Fibroblast of lung (primary cell): ENCODE data around the gene RPL11. TPM values are rescaled to one million over a fixed set of nuclear protein-coding genes. Genes with fewer than 3 reads are reported as not detected.

Source experiments
- DNase-seq, 2 donors: peaks; one replicate each; pipeline versions ENCODE4 v3.0.0 to v3.0.0-alpha.2; 2010; ENCODE audit warnings: low read depth in 2 of 2
- H2AFZ ChIP-seq: 2 replicates; pipeline ENCODE4 v1.5.1; 2012; ENCODE audit warnings: low read length, control low read depth, inconsistent platforms
- H3K27ac ChIP-seq: 2 replicates; pipeline ENCODE4 v1.5.1; 2011; ENCODE audit warnings: low read length, control low read depth; ENCODE audit not compliant: insufficient read depth
- H3K27me3 ChIP-seq: 2 replicates; pipeline ENCODE4 v1.5.1; 2011; ENCODE audit warnings: mild to moderate bottlenecking, low read length; ENCODE audit not compliant: control insufficient read depth, insufficient read depth
- H3K36me3 ChIP-seq: 2 replicates; pipeline ENCODE4 v1.5.1; 2011; ENCODE audit warnings: low read length; ENCODE audit not compliant: control insufficient read depth, insufficient read depth
- H3K4me1 ChIP-seq: 2 replicates; pipeline ENCODE4 v1.5.1; 2011; ENCODE audit warnings: low read length; ENCODE audit not compliant: control insufficient read depth, insufficient read depth; ENCODE audit errors: extremely low read depth
- H3K4me2 ChIP-seq: 2 replicates; pipeline ENCODE4 v1.5.1; 2011; ENCODE audit warnings: low read length, control low read depth; ENCODE audit not compliant: insufficient read depth; ENCODE audit errors: extremely low read depth
- H3K4me3 ChIP-seq, 4 experiments: fragments of 200-600 bp in 1 of 4; sonication (generic) in 1 of 4; replicated peaks in 1 of 4; 2 replicates each; pipeline ENCODE4 v1.5.1; 2011 to 2016; ENCODE audit warnings: low read length in 4 of 4, low read depth in 3 of 4, mild to moderate bottlenecking in 3 of 4, control low read depth in 2 of 4, inconsistent platforms in 1 of 4, mixed read lengths in 1 of 4; ENCODE audit not compliant: insufficient read depth in 1 of 4; ENCODE audit errors: control extremely low read depth in 1 of 4
- H3K79me2 ChIP-seq: 2 replicates; pipeline ENCODE4 v1.5.1; 2012; ENCODE audit warnings: mild to moderate bottlenecking, low read length, inconsistent platforms; ENCODE audit not compliant: control insufficient read depth, insufficient read depth
- H3K9ac ChIP-seq: 2 replicates; pipeline ENCODE4 v1.5.1; 2011; ENCODE audit warnings: mild to moderate bottlenecking, low read length, control low read depth; ENCODE audit not compliant: insufficient read depth
- H3K9me3 ChIP-seq: 2 replicates; pipeline ENCODE4 v1.5.1; 2012; ENCODE audit warnings: low read depth, low read length; ENCODE audit not compliant: control insufficient read depth, insufficient read depth
- H4K20me1 ChIP-seq: 2 replicates; pipeline ENCODE4 v1.5.1; 2011; ENCODE audit warnings: low read length; ENCODE audit not compliant: control insufficient read depth, insufficient read depth; ENCODE audit errors: extremely low read depth
- EZH2 ChIP-seq: IDR thresholded peaks from 2 replicates; pipeline ENCODE4 v1.5.1; 2012; ENCODE audit warnings: low read length, control low read depth, mild to moderate bottlenecking; ENCODE audit errors: missing control alignments
- polyA plus RNA-seq, 2 donors: library from polyadenylated mRNA; depleted of rRNA in 1 of 2; stranded (reverse) in 1 of 2; unstranded in 1 of 2; fragments of >200 nt; gene quantifications; 2 replicates each; pipeline ENCODE4 v1.2.1, GENCODE V29; 2011 to 2012; ENCODE audit warnings: missing spikeins in 1 of 2
- total RNA-seq: library from RNA; depleted of rRNA; stranded (reverse); fragments of >200 nt; gene quantifications from 2 replicates; pipeline ENCODE4 v1.2.1, GENCODE V29; 2014
- TF ChIP-seq, protein P1 (sequence below), 2 donors: IDR thresholded peaks in 1 of 2; conservative IDR thresholded peaks in 1 of 2; 1 replicate in 1 of 2; 2 replicates in 1 of 2; pipeline ENCODE4 v1.5.1; 2011 to 2012; ENCODE audit warnings: low read length in 2 of 2, control low read depth in 1 of 2, inconsistent platforms in 1 of 2, low read depth in 1 of 2, mild to moderate bottlenecking in 1 of 2

RPL11 gene
- total and polyA plus RNA-seq, 2 donors (not counting 1 experiment from before 2014, with no cell fraction given): 1,214 to 1,551 TPM

DNA sequence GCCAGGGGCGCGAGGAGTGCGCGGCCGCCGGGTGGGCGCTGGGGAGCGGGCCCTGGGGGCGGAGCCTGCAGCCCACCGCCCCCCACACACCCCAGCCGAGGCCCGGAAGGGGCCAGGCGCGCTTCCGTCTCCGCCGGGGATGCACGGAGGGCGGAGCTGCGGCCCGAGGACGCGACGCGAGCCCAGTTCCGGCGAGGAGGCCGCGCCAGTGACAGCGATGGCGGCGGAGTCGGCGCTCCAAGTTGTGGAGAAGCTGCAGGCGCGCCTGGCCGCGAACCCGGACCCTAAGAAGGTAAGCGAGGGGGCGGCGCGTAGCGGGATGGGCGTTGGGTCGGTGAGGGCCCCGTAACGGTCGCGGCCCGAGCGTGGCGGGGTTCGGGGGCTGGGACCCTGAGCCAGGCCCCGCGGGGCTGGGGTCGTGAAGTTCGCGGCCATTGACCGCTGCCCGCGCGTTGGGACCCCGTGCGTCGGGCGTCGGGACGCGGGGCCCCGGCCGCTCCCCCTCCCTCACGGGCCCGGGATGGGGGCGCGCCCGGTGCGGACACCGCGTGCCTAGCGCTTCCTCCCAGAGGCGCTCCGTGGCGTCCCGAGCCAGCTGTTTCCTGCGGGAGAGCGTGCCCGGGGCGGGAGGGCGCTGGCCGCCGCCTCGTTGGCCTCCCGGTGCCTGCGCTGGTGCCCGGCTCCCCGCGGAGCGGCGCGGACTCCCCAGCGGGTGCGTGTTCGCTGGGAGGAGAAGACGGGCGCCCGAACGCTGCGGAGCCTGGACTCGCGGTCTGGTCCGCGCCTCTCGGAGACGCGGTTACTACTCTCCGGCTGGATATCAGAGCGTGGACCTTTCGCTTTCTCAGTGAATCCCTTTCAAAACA lies 51.9 kb downstream of the RPL11 start, which contains the start of gene ELOA:
Gene ELOA (plus strand): TSS at position 185 of the 866 bp plus-strand sequence. CDS start 33 bp downstream, at position 218.
- Histone ChIP-seq H2AFZ (peak within 1 kb of the TSS; percentile 61), H3K4me1 (peaks cover 3% of the 10 kb centered on the region), H3K4me2 (peak within 1 kb of the TSS; percentile 83), H3K27me3 (no peaks in the 10 kb centered on the region), H3K4me3 (peak within 1 kb of the TSS; percentile 52 to 89 (median 78)), H3K9ac (peak within 1 kb of the TSS; percentile 81), H3K9me3 (no peaks in the 10 kb centered on the region), H3K36me3 (no peaks in the 10 kb centered on the region), H3K27ac (peak within 1 kb of the TSS; percentile 75), H4K20me1 (no peaks in the 10 kb centered on the region), H3K79me2 (peaks cover 49% of the 10 kb centered on the region)
- peak; percentile 61 to 64 for DNase-seq
- TF ChIP-seq EZH2: no peak
- TF ChIP-seq, protein P1, sequence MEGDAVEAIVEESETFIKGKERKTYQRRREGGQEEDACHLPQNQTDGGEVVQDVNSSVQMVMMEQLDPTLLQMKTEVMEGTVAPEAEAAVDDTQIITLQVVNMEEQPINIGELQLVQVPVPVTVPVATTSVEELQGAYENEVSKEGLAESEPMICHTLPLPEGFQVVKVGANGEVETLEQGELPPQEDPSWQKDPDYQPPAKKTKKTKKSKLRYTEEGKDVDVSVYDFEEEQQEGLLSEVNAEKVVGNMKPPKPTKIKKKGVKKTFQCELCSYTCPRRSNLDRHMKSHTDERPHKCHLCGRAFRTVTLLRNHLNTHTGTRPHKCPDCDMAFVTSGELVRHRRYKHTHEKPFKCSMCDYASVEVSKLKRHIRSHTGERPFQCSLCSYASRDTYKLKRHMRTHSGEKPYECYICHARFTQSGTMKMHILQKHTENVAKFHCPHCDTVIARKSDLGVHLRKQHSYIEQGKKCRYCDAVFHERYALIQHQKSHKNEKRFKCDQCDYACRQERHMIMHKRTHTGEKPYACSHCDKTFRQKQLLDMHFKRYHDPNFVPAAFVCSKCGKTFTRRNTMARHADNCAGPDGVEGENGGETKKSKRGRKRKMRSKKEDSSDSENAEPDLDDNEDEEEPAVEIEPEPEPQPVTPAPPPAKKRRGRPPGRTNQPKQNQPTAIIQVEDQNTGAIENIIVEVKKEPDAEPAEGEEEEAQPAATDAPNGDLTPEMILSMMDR (conservative IDR thresholded peaks at IDR 0.05 in 1 of 2, IDR thresholded peaks at IDR 0.05 in 1 of 2; ENCODE audit: low read depth in 1 of 2, low read length in 2 of 2): no peak

DNA sequence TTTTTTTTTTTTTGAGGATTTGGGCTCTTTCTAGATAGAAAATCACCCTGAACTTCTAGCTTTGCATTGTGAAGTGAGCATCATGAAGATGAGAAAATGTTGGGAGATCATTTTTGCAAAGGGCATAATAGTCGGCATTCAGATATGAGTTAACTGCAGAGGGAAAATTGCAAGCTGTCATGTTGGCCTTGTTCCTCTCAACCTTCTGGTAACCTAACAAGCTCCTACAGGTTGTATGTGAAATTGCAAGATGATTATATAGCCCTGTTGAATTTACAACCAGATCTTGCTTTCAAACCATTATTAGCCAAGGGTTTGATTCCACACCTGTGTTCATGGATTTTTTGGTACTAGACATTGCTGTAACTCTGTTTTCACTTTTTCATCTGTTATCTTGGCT lies 53.9 kb downstream of the RPL11 start:
- peak; percentile 46 to 58 for DNase-seq
- Histone ChIP-seq H3K4me2 (no peak overlapping the region), H3K79me2 (peaks cover 61% of the 10 kb centered on the region), H3K36me3 (no peaks in the 10 kb centered on the region), H2AFZ (no peak overlapping the region), H3K4me3 (peak overlapping the region in 2 of 4 experiments; percentile 75 to 89), H3K27ac (no peak overlapping the region), H3K27me3 (no peaks in the 10 kb centered on the region), H3K9me3 (no peaks in the 10 kb centered on the region), H3K9ac (no peak overlapping the region), H3K4me1 (peaks cover 3% of the 10 kb centered on the region), H4K20me1 (no peaks in the 10 kb centered on the region)
- TF ChIP-seq, protein P1 (conservative IDR thresholded peaks at IDR 0.05 in 1 of 2, IDR thresholded peaks at IDR 0.05 in 1 of 2; ENCODE audit: low read depth in 1 of 2, low read length in 2 of 2): peak; percentile 41 to 51
- no peak for TF ChIP-seq EZH2

Other genes with a start within 250 kb of the RPL11 start
- 73.2 and 79.1 TPM in 2 replicates for gene ASAP3, start 207.6 kb upstream of the RPL11 start, total RNA-seq
- 14.2 and 19.9 TPM in 2 replicates for gene ASAP3, start 207.6 kb upstream of the RPL11 start, polyA plus RNA-seq
- gene E2F2, start 160.6 kb upstream of the RPL11 start, total RNA-seq: 0.17 TPM in 1 of 2 replicates, not detected in the other
- 0.26 and 0.85 TPM in 2 replicates for gene E2F2, start 160.6 kb upstream of the RPL11 start, polyA plus RNA-seq
- 9.9 and 42.9 TPM in 2 replicates for gene ID3, start 132.3 kb upstream of the RPL11 start, total RNA-seq
- gene ID3, start 132.3 kb upstream of the RPL11 start, polyA plus RNA-seq: 23.0 and 35.2 TPM in 2 replicates
- gene ELOA, start 51.7 kb downstream of the RPL11 start, total RNA-seq: 15.9 and 19.3 TPM in 2 replicates
- 34.1 and 42.2 TPM in 2 replicates for gene ELOA, start 51.7 kb downstream of the RPL11 start, polyA plus RNA-seq
- gene PITHD1, start 86.6 kb downstream of the RPL11 start, total RNA-seq: 29.5 and 40.5 TPM in 2 replicates
- gene PITHD1, start 86.6 kb downstream of the RPL11 start, polyA plus RNA-seq: 47.7 and 58.6 TPM in 2 replicates
- 27.5 and 29.2 TPM in 2 replicates for gene LYPLA2, start 99.3 kb downstream of the RPL11 start, total RNA-seq
- 20.4 and 29.1 TPM in 2 replicates for gene LYPLA2, start 99.3 kb downstream of the RPL11 start, polyA plus RNA-seq
- 14.1 and 16.0 TPM in 2 replicates for gene GALE, start 108.9 kb downstream of the RPL11 start, total RNA-seq
- gene GALE, start 108.9 kb downstream of the RPL11 start, polyA plus RNA-seq: 11.9 and 19.6 TPM in 2 replicates
- gene HMGCL, start 133.6 kb downstream of the RPL11 start, total RNA-seq: 59.3 and 74.6 TPM in 2 replicates
- 34.1 and 41.3 TPM in 2 replicates for gene HMGCL, start 133.6 kb downstream of the RPL11 start, polyA plus RNA-seq
- gene FUCA1, start 176.5 kb downstream of the RPL11 start, total RNA-seq: 8.7 and 9.7 TPM in 2 replicates
- 4.1 and 5.9 TPM in 2 replicates for gene FUCA1, start 176.5 kb downstream of the RPL11 start, polyA plus RNA-seq
- gene CNR2, start 221.6 kb downstream of the RPL11 start, total RNA-seq: not detected in 2 replicates
- not detected in 2 replicates for gene CNR2, start 221.6 kb downstream of the RPL11 start, polyA plus RNA-seq